MCF 10A (cell line): ENCODE data around the gene CAMK2G. TPM values are rescaled to one million over a fixed set of nuclear protein-coding genes. Genes with fewer than 3 reads are reported as not detected.

ENCODE experiments used
- BruUV-seq: library from RNA; stranded (reverse); fragments of 400-500 nt; replicated peaks from 2 replicates; lab custom pipeline; 2021; lab: Mats Ljungman, UMichigan
- CTCF ChIA-PET: fragments of 300-600 bp; sonication (Branson Sonifier 250); formaldehyde crosslinking; extraction: SDS; loops from one replicate; lab custom pipeline; 2021; ENCODE audit warnings: antibody characterized with exemption, inconsistent platforms; lab: Yijun Ruan, JAX
- POLR2A ChIA-PET: fragments of 300-600, 350-650 bp; sonication (Branson Sonifier 250); formaldehyde crosslinking; extraction: SDS; loops from one replicate; lab custom pipeline; 2020; ENCODE audit warnings: antibody characterized with exemption, inconsistent platforms; lab: Yijun Ruan, JAX
- DNase-seq: peaks from one replicate; pipeline ENCODE4 v3.0.0-alpha.2; 2018; ENCODE audit not compliant: unreplicated experiment
- H3K27ac Mint-ChIP-seq: one replicate; pipeline ENCODE4 v1.8.0; 2022; ENCODE audit warnings: mild to moderate bottlenecking, low read depth, mixed read lengths; ENCODE audit not compliant: unreplicated experiment
- H3K27me3 Mint-ChIP-seq: one replicate; pipeline ENCODE4 v1.8.0; 2022; ENCODE audit warnings: mixed read lengths; ENCODE audit not compliant: insufficient read depth, unreplicated experiment
- H3K36me3 Mint-ChIP-seq: one replicate; pipeline ENCODE4 v1.8.0; 2022; ENCODE audit warnings: mild to moderate bottlenecking, moderate library complexity, mixed read lengths; ENCODE audit not compliant: insufficient read depth, unreplicated experiment
- H3K4me1 Mint-ChIP-seq: one replicate; pipeline ENCODE4 v1.8.0; 2022; ENCODE audit warnings: mixed read lengths; ENCODE audit not compliant: insufficient read depth, unreplicated experiment
- H3K4me3 Mint-ChIP-seq: one replicate; pipeline ENCODE4 v1.8.0; 2022; ENCODE audit warnings: mild to moderate bottlenecking, moderate library complexity, mixed read lengths; ENCODE audit not compliant: unreplicated experiment
- H3K9me3 Mint-ChIP-seq: one replicate; pipeline ENCODE4 v1.8.0; 2022; ENCODE audit warnings: mixed read lengths; ENCODE audit not compliant: unreplicated experiment
- CTCF ChIP-seq: fragments of 200-600 bp; IDR thresholded peaks from one replicate; pipeline ENCODE4 v1.8.0; 2022; ENCODE audit warnings: antibody characterized with exemption, mild to moderate bottlenecking; ENCODE audit not compliant: unreplicated experiment
- intact Hi-C: fragments of 100-400 bp; cut with micrococcal nuclease; formaldehyde crosslinking; loops from 2 replicates; pipeline ENCODE4 v1.14.1; 2022
- total RNA-seq: library from RNA; stranded (reverse); gene quantifications from 2 replicates; pipeline ENCODE4 v1.2.3, GENCODE V29; 2022

CAMK2G gene
- total RNA-seq, 1 experiment from 2014 or later: 10.9 TPM

GRCh38 chr10:73840403-73841060, 33.8 kb downstream of the CAMK2G start:
- Mint-ChIP-seq H3K4me3 (no peak overlapping the region), H3K27me3 (no peaks in the 10 kb centered on the region), H3K9me3 (no peaks in the 10 kb centered on the region), H3K4me1 (peaks cover 5% of the 10 kb centered on the region), H3K27ac (no peak overlapping the region), H3K36me3 (peaks cover 33% of the 10 kb centered on the region)
- no peak for DNase-seq
- POLR2A ChIA-PET: no interaction called here
- CTCF ChIA-PET: interaction anchor here (0.6 to 7.7 kb wide), 3 partner anchors 10 to 100 kb away, joined by 3 to 68 read pairs (median 7); no protein-coding TSS in a partner anchor
- intact Hi-C loops: no loop called here
- BruUV-seq: no TSS peak
- TF ChIP-seq CTCF: no peak

- no peak overlapping the region for H3K4me3 Mint-ChIP-seq
- DNase-seq: no peak
- peaks cover 36% of the 10 kb centered on the region for H3K36me3 Mint-ChIP-seq
- H3K27ac Mint-ChIP-seq: no peak overlapping the region
- H3K27me3 Mint-ChIP-seq: no peaks in the 10 kb centered on the region
- intact Hi-C loops: no loop called here
- CTCF ChIA-PET: interaction anchor here (0.6 to 7.7 kb wide), 5 partner anchors 10 to 100 kb away, joined by 3 to 68 read pairs (median 5); no protein-coding TSS in a partner anchor
- peaks cover 5% of the 10 kb centered on the region for H3K4me1 Mint-ChIP-seq
- BruUV-seq: no TSS peak
- TF ChIP-seq CTCF: no peak
- H3K9me3 Mint-ChIP-seq: no peaks in the 10 kb centered on the region
- POLR2A ChIA-PET: no interaction called here
Observed at GRCh38 chr10:73840056-73840402, 34.3 kb downstream of the CAMK2G start.

- ChIA-PET CTCF (interaction anchor here (1.1 to 7.7 kb wide), 4 partner anchors 11 to 101 kb away, joined by 4 to 68 read pairs (median 6); no protein-coding TSS in a partner anchor), POLR2A (interaction anchor here (0.7 to 0.8 kb wide), 2 partner anchors 20 to 242 kb away, joined by 3 to 4 read pairs; no protein-coding TSS in a partner anchor)
- H3K27ac Mint-ChIP-seq: no peak overlapping the region
- no peak for TF ChIP-seq CTCF
- peaks cover 5% of the 10 kb centered on the region for H3K4me1 Mint-ChIP-seq
- intact Hi-C loops: no loop called here
- H3K36me3 Mint-ChIP-seq: peaks cover 39% of the 10 kb centered on the region
- no peaks in the 10 kb centered on the region for H3K9me3 Mint-ChIP-seq
- no peaks in the 10 kb centered on the region for H3K27me3 Mint-ChIP-seq
- BruUV-seq: no TSS peak
- no peak for DNase-seq
- no peak overlapping the region for H3K4me3 Mint-ChIP-seq
Observed at GRCh38 chr10:73839276-73839966, 34.9 kb downstream of the CAMK2G start.

GRCh38 chr10:73838827-73839226, 35.5 kb downstream of the CAMK2G start:
- peak; percentile 44 for DNase-seq
- no peak for TF ChIP-seq CTCF
- intact Hi-C loops: no loop called here
- Mint-ChIP-seq H3K9me3 (no peaks in the 10 kb centered on the region), H3K27me3 (no peaks in the 10 kb centered on the region), H3K36me3 (peaks cover 38% of the 10 kb centered on the region), H3K27ac (no peak overlapping the region), H3K4me1 (peaks cover 5% of the 10 kb centered on the region), H3K4me3 (no peak overlapping the region)
- no TSS peak for BruUV-seq
- CTCF ChIA-PET: interaction anchor here (0.6 to 7.7 kb wide), 6 partner anchors 11 to 242 kb away, joined by 3 to 68 read pairs (median 4); no protein-coding TSS in a partner anchor
- POLR2A ChIA-PET: interaction anchor here (0.7 to 1.4 kb wide), 3 partner anchors 12 to 243 kb away, joined by 3 to 4 read pairs (median 4); no protein-coding TSS in a partner anchor
